HG03342 (cell line): ENCODE results near the gene GAR1.
"Not testable (repeated sequence)": the region's sequence is repeated elsewhere in the genome, so short reads cannot be mapped to it uniquely, and the experiment has no call there.

Experiments used
- ATAC-seq: cut with Tn5 transposase; IDR thresholded peaks from one replicate; pipeline ENCODE4 v1.9.1; 2021; ENCODE audit warnings: mild to moderate bottlenecking, moderate library complexity; ENCODE audit not compliant: unreplicated experiment

The GAR1 gene

DNA sequence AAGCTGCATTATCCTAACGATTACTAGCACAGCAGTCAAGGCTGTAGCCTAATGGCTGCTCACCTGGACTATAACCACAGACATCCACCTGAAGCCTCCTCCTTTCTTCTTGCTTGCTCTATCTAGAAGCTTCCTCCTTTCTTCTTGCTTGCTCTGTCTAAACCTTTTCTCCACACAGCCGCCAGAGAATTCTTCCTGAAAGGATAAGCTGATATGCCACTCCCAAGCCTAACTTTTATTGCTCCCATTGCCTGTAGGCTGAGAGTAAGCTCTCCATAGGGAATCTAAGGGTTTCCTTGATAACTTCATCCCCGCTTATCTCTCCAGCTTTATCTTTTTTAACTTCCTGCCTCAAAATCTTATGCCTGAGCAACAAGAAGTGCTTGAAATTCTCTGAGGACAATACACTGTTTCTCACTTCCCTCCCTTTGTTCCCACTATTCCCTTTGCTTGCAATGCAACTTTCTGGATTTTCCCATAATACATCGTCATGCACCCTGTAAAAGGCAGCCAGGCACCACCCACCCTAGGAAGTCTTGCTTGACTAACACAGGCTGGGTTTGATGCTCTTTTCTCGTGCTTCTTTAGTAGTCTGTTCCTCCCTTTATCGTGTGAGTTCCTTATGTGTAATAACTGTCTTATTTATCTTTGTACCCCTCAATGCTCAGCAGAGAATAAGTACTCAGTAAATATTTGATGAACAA is 31.0 kb downstream of the GAR1 start:
- ATAC-seq, result no peak

DNA sequence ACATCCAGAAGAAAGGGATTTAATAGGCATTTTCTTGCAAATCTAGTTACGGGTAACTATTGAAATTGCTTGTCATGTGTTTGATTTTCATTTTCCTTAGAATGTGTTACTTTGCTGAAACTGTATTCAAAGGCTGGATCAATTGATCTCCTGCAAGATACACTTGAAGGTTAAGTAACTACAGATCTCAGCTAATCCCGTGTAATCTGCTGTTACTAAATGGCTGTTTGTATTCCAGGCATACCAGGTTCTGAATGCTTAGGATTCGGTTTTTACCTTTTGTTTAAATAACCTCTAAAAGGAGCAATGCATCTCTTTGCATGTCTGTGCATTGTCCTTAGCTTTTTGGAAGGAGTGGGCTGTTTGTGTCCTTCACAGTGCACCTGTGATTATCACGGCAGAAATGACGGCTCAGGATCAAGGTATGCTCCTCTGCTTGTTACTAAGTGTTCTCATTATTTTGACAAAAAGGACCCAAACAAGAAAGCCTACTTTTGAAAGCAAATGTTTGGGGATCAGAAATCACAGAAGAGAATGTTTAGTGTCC is 32.4 kb downstream of the GAR1 start, which contains the start of gene LRIT3:
Gene LRIT3 (plus strand): TSS at position 212 of the 547 bp plus-strand sequence. CDS start 95 bp downstream, at position 307.
- ATAC-seq, result no peak

DNA sequence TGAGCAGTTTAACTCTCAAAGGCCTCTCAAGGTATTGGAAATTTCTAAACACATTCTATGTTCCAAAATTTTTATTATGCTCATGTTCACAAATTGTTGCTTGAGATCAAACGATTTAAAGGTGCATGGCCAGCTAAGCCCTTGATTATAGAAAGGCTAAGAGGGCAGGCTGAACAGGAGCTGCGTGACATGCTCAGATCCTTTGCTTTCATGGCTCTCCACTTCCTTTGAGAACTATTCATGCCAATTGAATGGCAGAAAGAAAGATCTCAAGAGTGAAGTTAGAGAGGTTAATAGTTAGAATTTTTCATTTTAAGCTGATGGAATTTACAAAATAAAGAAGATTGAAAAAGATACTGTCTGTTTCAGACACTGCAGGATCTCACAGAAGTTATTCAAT is 32.9 kb downstream of the GAR1 start:
- ATAC-seq, result no peak

DNA sequence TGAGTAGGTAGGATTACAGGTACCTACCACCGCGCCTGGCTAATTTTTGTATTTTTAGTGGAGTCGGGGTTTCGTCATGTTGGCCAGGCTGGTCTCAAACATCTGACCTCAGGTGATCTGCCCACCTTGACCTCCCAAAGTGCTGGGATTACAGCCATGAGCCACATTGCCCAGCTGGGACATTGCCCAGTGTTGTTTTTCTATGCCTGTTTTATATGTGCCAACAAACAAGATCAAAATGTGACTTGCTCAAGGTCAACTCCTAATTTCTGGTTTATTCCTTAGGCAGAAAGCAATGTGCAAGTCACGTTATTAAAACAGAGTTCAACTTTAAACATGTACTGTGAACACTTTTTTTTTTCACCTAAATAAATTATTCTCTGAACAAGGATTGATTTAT is 35.0 kb downstream of the GAR1 start:
- ATAC-seq, result no peak

DNA sequence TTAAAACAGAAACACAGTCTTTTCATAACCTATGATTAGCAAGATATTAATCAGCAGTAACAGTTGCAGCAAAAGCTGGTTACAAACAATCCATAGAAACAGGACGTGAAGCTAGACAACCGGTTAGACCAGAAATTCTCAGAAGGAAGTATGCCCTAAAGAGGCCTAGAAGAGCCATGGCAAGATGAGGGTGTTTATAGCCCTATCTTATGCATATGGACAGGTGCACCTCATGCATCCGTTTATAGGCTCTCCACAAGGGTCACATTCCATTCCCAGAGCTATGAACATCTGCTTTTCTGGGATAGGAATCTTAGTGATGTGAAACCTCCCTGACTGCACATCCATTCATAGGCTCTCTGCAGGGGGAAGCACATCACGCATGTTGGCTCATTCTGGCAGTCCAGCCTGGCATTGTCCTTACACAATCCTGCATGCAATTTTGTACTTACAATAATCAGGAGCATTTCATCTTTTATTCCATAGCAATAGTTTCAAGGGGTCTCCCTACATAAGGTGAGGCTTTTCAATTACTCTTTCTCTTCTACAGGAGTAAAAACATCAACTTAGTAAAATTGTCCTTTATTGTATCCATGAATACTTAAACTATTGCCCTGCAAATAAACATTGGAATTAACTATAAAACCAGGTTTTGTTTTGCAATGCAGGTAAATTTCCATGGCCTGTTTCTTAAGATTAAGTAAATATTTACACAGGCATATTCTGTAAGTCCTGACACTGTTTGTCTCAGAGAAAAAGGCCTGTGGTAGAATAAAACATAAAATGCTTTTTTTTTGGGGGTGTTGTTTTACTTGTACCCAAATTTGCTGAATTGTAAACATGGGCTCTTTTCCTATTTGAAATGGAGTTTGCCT is 44.1 kb downstream of the GAR1 start:
- not testable (repeated sequence) for ATAC-seq

DNA sequence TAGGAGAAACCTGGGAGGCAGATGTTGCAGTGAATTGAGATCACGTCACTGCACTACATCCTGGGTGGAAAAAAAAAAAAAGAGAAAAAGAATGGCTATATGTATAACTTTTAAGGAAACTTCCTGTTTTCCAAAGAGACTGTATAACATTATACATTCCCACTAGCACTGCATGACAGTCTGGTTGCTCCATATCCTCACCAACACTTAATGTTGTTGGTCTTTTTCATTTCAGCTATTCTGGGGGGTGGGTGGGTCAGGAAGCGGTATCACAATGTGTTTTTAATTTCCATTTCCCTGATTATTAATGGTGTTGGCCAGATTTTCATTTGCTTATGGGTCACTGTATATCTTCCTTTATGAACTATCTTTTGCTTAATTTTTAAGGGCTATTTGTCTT is 45.7 kb downstream of the GAR1 start:
- no peak for ATAC-seq

DNA sequence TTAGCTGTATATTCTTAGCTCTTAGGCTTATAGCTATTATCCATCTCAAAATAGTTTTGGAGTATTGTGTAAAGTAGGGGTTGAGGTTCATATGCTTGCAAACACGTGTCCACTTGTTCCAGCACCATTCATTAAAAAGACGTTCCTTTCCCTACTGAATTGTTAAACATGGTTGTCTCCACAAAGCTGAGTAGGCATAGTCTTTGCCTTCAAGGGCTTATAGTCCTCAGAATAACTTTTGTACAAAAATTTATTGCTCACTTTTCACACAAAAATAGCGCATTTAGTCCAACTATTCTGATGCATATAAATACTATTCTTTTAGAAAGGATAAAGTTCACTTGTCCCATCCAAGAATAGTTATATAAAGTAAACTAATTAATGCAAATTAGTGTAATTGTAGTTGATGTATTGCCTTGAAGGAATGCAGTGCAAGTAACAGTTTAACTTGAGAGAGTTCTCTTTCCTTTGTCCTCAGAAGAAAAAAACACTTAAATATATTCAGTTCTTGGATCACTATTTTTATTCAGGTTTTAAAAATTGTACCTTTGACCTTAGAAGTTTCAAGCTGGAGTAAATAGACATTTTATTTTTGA is 46.5 kb downstream of the GAR1 start:
- ATAC-seq, result no peak

DNA sequence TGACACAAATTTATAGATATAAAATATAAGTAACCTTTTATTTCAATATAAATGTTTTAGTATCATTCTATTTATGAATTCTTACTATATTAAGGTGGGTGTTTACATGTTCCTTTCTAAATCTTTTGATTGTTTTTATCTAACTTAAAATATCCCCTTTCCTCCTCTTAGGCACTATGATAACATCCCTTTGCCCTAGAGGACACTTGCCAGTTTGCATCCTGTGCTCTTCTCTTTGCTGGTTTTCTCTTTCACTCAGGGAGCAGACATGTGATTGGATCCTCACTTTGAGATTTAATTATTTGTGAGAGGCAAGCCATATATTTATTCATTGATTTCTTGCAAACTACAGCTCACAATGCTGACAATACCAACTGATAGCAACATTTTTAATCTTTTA is 48.6 kb downstream of the GAR1 start:
- ATAC-seq, result no peak

DNA sequence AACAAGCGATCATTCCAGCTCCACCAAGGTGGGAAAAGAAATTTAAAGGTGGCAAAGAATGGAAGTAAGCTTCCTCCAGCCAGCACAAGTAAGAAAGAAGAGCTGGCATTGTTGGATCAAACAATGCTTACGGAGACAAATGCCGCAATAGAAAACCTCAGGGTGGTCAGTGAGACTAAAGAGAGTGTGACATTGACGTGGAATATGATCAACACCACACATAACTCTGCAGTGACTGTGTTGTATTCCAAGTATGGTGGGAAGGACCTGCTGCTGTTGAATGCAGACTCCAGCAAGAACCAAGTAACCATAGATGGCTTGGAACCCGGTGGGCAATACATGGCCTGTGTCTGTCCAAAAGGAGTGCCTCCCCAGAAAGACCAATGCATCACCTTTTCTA is 54.5 kb downstream of the GAR1 start:
- ATAC-seq, result no peak

DNA sequence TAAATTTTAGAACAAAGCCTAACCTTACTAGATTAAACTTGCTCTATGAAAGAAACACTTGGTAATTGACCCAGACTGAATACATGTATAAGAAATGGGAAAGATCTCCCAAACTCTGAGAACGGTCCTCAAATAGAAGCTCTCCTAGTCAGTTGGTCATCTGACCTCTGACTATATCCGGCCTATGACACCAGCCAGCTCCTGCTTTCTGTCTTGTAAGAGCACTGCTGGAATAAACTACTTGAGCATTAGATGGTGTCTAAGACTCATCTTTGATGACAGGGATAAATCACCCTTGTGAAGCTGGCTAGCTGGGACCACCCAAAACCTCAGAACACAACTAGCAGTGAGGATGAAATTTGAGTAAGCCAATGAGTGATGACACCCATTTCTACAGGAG is 56.5 kb downstream of the GAR1 start:
- no peak for ATAC-seq

DNA sequence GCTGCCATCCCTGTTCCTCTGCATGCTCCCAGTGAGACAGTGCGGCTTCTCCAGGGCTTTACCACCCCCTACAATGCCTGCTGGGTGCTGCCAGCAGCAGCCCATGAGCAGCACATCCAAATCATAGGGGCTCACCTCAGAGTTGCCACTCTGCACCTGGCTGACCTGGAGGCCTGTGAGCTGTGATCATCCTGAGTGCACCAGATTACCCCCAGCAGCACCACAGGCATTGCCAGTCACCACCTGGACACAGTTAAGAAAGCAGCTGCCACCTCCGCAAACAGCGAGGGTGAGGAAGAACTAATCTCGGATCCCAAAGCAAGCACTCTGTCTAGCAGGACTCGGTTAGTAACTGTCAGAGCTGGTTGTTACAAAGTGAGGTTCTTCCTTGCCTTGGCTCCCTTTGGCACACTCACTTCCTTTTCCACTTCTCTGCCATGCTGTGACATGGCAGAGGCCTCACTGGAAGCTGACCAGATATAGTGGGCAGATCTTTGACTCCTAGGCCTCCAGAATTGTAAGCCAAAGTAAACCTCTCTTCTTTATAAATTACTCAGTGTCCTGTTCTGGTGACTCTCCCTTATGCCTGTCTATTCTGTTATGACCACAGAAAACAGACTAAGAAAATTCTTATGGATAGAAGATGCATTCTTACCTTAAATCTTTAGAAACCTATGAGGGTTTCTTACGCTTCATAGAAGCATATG is 57.5 kb downstream of the GAR1 start:
- ATAC-seq, result no peak

DNA sequence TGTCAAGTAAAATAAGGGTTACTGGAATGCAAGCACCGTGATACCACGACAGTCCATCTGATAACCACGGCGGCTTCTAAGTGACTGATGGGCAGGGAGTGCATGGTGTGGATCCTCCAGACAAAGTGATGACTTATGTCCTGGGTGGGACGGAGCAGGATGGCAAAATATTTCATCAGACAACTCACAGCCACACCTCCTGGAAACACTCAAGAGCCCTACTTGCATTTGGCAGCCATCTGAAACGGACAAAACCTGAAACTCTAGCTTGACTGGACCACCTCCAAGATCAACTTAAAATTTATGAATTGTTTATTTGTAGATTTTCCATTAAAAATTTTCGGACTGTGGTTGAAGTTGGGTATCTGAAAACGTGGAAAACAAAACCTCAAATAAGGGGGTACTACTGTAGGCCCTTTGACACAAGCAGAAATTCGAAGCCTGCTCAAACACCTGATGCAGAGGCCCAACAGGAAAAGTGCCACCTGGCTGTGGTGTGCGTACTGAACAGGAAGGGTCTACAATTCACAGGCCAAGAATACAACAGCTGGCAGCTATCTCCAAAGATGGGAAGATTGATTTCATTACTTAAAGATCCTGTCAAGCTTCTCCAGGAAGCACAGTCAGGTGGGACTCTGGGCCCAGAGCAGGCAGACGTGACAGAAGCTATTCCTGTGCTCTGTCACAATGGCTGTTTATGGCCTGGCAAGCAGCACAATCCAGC is 58.4 kb downstream of the GAR1 start:
- ATAC-seq, result no peak
